Prostate gland (tissue), 2 donors: ENCODE results near the gene IRGQ.

Experiments
- CTCF ChIP-seq, 4 experiments: fragments of 200-600 bp in 2 of 4; fragments of 450-650 bp in 2 of 4; sonication (generic) in 2 of 4; IDR thresholded peaks; 1 replicate in 3 of 4; 2 replicates in 1 of 4; pipeline ENCODE4 v1.5.1; 2016 to 2019; ENCODE audit warnings: antibody characterized with exemption in 4 of 4, mild to moderate bottlenecking in 2 of 4, moderate library complexity in 2 of 4
- POLR2A ChIP-seq: fragments of 450-650 bp; IDR thresholded peaks from one replicate; pipeline ENCODE4 v1.6.1; 2016; ENCODE audit warnings: antibody characterized with exemption, mild to moderate bottlenecking

- TF ChIP-seq CTCF (IDR thresholded peaks at IDR 0.05) (no peak), POLR2A (no peak)
Observed at GRCh38 chr19:43636121-43636683, 40.3 kb upstream of the IRGQ start.
